Mammary epithelial cell (primary cell): ENCODE results near the gene GOT2.

ENCODE experiments used
- EZH2 ChIP-seq: IDR thresholded peaks from 2 replicates; pipeline ENCODE4 v1.6.1; 2012; ENCODE audit warnings: low read length, inconsistent platforms, borderline replicate concordance
- TF ChIP-seq, protein P1 (sequence below), 2 donors: IDR thresholded peaks in 1 of 2; conservative IDR thresholded peaks in 1 of 2; 2 replicates each; pipeline ENCODE4 v1.5.1; 2011 to 2012; ENCODE audit warnings: inconsistent platforms in 2 of 2, low read length in 2 of 2, mild to moderate bottlenecking in 2 of 2, control low read depth in 1 of 2, low read depth in 1 of 2; ENCODE audit not compliant: insufficient read depth in 1 of 2; ENCODE audit errors: extremely low read depth in 1 of 2

DNA sequence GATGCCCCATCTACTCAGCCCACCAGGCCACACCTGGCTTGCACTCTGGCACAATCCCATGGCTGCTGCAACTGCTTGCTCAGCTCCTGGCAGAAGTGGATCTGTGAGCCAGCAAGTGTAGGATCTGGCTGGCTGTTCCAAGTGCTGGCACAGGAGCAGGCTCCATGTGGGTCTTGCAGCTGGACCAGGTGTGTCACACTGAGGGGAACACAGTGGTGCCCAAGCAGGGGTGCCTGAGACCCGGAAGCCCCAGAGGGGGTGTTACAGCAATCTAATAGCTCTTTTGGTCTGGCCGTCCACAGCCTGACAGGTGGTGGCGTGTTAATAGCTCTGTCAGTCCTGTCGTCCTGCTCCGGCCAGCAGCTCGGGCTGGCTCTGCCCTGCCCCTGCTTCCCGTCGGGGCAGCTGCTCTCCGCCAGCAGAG is 19.6 kb upstream of the GOT2 start:
- TF ChIP-seq, protein P1, sequence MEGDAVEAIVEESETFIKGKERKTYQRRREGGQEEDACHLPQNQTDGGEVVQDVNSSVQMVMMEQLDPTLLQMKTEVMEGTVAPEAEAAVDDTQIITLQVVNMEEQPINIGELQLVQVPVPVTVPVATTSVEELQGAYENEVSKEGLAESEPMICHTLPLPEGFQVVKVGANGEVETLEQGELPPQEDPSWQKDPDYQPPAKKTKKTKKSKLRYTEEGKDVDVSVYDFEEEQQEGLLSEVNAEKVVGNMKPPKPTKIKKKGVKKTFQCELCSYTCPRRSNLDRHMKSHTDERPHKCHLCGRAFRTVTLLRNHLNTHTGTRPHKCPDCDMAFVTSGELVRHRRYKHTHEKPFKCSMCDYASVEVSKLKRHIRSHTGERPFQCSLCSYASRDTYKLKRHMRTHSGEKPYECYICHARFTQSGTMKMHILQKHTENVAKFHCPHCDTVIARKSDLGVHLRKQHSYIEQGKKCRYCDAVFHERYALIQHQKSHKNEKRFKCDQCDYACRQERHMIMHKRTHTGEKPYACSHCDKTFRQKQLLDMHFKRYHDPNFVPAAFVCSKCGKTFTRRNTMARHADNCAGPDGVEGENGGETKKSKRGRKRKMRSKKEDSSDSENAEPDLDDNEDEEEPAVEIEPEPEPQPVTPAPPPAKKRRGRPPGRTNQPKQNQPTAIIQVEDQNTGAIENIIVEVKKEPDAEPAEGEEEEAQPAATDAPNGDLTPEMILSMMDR (conservative IDR thresholded peaks at IDR 0.05 in 1 of 2, IDR thresholded peaks at IDR 0.05 in 1 of 2; ENCODE audit: extremely low read depth in 1 of 2, insufficient read depth in 1 of 2, low read depth in 1 of 2, low read length in 2 of 2), result no peak
- TF ChIP-seq EZH2, result no peak
